Activated CD8-positive, alpha-beta memory T cell treated with anti-CD3 and anti-CD28 coated beads, Interleukin-2, amount 50 U/mL, for 4 hours (primary cell): ENCODE results near the gene HLA-G.
A peak's percentile ranks its signal among the peaks of the same experiment; 100 is the strongest.
"Not testable (repeated sequence)": the region's sequence is repeated elsewhere in the genome, so short reads cannot be mapped to it uniquely, and the experiment has no call there.

Experiments
- DNase-seq: peaks from one replicate; pipeline ENCODE4 v3.0.0-alpha.2; 2020

Gene HLA-G

DNA sequence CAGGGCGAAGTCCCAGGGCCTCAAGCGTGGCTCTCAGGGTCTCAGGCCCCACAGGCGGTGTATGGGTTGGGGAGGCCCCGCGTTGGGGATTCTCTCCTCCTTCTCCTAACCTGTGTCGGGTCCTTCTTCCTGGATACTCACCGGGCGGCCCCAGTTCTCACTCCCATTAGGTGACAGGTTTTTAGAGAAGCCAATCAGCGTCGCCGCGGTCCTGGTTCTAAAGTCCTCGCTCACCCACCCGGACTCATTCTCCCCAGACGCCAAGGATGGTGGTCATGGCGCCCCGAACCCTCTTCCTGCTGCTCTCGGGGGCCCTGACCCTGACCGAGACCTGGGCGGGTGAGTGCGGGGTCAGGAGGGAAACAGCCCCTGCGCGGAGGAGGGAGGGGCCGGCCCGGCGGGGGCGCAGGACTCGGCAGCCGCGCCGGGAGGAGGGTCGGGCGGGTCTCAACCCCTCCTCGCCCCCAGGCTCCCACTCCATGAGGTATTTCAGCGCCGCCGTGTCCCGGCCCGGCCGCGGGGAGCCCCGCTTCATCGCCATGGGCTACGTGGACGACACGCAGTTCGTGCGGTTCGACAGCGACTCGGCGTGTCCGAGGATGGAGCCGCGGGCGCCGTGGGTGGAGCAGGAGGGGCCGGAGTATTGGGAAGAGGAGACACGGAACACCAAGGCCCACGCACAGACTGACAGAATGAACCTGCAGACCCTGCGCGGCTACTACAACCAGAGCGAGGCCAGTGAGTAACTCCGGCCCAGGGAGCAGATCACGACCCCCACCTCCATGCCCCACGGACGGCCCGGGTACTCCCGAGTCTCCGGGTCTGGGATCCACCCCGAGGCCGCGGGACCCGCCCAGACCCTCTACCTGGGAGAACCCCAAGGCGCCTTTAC, at the start of gene HLA-G:
Gene HLA-G (plus strand): TSS at position 247 of the 892 bp plus-strand sequence. CDS start 20 bp downstream, at position 267.
- no peak for DNase-seq

DNA sequence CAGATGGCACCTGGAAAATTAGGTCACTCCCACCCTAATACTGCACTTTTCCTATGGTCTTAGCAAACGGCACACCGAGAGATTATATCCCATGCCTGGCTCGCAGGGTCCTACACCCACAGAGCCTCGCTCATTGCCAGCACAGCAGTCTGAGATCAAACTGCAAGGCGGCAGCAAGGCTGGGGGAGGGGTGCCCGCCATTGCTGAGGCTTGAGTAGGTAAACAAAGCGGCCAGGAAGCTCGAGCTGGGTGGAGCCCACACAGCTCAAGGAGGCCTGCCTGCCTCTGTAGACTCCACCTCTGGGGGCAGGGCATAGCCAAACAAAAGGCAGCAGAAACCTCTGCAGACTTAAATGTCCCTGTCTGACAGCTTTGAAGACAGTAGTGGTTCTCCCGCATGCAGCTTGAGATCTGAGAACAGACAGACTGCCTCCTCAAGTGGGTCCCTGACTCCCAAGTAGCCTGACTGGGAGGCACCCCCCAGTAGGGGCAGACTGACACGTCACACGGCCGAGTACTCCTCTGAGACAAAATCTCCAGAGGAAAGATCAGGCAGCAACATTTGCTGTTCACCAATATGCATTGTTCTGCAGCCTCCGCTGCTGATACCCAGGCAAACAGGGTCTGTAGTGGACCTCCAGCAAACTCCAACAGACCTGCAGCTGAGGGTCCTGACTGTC, 47.5 kb upstream of the HLA-G start:
- DNase-seq, result not testable (repeated sequence)

DNA sequence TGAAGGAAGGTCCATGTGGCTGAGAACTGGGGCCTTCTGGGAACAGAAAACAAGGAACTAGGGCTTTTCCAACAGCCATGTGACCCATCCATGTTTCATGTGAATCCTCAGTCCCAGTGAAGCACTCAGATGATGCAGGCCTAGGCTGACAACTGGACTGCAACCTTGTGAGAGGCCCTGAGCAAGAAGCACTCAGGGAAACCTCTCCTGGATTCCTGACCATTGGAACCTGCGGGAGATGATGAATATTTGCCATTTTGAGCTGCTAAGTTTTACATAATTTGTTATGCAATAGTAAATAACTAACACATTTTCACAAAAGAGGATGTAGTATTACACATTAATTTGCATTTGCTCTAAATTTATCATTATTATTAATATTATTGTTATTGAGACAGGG, 38.4 kb upstream of the HLA-G start:
- no peak for DNase-seq

DNA sequence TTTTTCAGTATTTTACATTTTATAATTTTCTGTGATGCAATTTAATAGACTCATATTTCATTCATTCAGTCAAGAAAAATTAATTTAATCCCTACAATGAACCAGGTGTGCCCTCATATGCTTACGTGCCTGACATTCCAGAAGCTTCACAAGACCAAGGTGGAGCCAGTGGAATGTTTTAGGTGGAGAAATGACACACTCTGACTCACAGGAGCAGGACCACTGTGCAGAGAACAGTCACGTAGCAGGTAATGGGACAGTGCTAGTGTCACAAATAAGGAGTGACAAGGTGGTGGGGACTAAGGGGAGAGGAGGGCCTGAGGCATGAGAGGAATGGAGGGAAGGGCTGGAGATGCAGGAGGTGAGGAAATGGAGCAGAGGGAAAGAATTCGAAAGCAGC, 37.0 kb upstream of the HLA-G start:
- DNase-seq, result no peak

DNA sequence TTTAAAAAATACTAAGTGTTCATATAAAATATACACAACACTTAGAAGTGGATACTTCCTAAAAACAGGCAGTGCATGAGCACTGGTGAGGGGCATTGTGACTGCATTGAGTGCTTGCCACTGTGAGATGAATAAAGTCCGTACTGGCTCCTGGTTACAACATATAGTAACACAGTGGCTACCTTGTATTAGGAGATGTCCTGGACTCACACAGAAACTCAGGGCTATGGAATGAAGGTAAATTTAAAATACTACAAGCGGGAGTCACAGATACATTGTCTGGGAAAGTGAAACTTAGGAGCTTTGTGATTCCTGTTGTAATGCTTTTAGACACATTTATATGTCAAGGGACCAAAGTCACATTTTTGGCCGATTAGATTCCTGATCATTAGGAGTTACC, 36.5 kb upstream of the HLA-G start:
- no peak for DNase-seq

DNA sequence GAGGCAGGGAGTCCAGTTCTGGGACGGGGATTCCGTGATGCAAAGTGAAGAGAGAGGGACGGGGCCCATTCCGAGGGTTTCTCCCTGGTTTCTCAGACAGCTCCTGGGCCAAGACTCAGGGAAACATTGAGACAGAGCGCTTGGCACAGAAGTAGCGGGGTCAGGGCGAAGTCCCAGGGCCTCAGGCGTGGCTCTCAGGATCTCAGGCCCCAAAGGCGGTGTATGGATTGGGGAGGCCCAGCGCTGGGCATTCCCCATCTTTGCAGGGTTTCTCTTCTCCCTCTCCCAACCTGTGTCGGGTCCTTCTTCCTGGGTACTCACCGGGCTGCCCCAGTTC, 35.9 kb upstream of the HLA-G start:
- no peak for DNase-seq

DNA sequence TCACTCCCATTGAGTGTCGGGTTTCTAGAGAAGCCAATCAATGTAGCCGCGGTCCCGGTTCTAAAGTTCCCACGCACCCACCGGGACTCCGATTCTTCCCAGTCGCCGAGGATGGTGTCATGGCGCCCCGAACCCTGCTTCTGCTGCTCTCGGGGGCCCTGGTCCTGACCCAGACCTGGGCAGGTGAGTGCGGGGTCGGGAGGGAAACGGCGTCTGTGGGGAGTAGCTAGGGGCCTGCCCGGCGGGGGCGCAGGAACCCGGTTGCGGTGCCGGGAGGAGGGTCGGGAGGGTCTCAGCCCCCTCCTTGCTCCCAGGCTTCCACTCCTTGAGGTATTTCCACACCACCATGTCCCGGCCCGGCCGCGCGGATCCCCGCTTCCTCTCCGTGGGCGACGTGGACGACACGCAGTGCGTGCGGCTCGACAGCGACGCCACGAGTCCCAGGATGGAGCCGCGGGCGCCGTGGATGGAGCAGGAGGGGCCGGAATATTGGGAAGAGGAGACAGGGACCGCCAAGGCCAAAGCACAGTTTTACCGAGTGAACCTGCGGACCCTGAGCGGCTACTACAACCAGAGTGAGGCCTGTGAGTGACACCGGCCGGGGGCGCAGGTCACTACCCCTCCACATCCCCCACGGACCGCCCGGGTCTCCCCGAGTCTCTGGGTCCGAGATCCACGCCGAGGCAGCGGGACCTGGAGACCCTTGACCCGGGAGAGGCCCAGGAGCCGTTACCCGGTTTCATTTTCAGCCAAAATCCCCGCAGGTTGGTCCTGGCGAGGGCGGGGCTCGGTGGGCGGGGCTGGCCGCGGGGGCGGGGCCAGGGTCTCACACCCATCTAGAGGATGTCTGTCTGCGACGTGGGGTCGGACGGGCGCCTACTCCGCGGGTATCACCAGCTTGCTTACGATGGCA, 35.2 kb upstream of the HLA-G start:
- peak; percentile 83 for DNase-seq

DNA sequence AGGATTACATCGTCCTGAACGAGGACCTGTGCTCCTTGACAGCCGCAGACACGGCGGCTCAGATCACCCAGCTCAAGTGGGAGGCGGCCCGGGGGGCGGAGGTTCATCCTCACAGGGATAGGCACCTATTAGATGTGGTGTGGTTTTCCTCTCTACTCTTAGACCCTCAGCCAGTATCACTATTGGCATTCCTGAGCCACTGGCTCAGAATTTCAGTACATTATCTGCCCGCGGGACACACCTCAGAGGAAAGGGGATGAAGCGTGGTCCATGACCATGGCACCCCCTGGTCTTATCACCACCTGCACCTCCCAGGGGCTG, 34.6 kb upstream of the HLA-G start:
- DNase-seq, result no peak

DNA sequence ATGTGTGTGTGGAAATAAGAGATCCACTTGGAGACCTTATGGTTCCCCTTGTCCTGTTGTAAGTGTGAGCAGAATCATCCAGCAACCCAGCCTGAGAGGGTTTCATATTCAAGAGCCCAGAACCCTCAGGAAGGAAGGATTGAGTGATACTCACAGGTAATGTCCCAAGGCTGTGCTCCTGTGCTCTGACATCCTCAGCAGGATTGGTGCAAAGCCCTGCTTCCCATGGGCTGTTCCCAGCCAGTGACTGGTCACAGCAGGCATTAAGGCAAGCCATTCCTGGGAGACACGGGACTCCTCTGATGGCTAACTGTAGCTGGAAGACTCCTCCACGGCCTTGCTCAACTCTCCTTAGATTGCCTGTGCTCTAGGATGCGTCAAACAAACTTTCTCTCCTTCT, 33.8 kb upstream of the HLA-G start:
- no peak for DNase-seq

DNA sequence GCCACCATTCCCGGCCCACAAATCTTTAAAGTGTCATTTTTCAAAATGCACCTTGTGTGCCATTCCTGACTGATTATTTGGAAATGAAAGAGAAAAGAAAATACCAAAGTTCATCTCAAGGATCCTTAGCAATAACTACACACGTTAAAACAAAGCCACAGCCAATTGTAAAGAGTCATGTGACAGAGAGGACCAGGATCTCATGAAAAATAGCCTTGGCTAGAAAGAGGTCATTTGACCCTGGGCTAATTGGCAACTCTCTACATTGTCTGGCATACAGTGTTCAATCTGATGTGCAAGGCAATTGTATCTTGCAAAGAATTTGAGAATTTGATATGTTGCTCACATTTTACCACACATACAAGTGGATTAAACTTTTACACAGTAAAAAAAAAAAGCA, 31.6 kb upstream of the HLA-G start:
- DNase-seq, result no peak

DNA sequence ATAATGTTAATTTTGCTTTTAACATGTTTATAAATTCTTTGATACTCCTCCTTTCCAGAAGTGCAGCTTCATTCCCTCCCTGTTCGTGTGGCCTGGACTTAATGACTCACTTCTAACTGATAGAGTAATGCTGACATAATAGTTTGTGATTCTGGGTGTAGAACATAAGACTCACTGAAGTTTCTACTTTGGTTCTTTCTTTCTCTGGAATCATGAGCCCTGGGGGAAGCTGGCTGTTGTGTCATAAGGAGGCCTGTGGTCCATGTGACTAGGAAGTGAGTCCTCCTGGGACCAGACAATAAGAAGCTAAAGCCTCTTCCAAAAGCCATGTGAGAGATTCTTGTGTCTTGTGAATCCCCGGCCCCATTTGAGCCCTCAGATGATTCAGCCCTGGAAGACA, 30.5 kb upstream of the HLA-G start:
- DNase-seq, result no peak

DNA sequence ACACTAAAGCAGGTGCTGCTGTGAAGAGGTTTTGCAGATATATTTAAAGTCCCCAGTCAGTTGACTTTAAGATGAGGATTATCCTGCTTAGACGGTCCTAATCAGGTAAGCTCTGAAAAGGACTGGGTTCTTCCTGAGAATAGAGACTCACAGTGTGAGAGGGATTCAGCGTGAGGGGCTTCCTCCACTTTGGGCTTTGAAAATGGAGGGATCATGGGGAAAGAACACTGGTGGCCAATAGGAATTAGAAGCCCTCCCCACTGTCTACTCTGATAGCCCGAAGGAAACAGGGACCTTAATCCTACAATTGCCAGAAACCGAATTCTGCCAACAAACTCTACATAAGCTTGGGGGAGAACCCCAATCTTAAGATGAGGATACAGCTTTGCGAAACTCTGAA, 29.7 kb upstream of the HLA-G start:
- no peak for DNase-seq

DNA sequence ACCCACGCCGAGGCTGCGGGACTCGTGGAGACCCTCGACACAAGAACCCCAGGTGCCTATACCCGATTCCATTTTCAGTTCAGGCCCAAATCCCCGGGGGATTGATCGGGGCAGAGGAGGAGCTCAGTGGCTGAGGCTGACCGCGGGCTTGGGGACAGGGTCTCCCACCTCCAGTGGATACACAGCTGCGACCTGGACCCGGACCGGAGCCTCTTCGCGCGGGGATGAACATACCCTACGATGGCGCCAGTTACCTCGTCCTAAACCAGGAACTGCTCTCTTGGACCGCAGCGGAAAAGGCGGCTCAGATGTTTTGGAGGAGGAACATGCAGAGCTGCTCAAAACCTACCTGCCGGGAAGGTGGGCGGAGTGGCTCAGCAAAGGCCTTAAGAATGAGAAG, 27.4 kb upstream of the HLA-G start:
- DNase-seq, result no peak

DNA sequence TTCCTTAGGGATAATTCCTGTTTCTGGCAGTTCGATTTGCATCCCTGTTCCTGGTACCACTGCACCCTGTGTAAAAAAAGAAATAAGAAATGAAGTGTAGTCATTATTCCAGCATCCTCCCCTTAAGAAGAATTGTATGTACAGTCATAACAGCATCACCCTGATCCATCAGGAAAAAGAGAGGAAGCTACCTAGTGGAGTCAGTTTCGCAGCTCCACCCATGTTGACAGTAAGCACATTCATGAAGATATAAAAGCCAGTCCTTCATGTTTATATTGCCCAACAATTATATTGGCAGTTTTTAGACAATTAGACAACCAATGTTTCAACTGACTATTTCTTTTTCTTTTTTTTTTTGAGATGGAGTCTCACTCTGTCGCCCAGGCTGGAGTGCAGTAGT, 21.2 kb upstream of the HLA-G start:
- no peak for DNase-seq

DNA sequence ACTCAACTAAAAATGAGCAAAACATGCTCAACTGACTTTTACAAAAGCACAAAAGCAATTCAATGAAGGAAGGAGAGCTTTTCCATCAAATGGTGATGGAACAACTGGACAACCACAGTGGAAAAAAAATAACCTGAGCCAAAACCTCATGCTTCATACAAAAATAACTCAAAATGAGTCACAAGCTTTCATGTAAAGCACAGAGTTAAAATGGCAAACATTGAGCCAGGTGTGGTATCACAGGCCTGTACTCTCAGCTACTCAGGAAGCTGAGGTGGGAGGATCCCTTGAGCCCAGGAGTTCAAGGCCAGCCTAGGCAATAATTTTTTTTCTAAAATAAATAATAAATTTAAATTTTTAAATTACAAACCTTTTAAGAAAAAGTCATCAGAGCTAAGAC, 18.4 kb upstream of the HLA-G start:
- no peak for DNase-seq

DNA sequence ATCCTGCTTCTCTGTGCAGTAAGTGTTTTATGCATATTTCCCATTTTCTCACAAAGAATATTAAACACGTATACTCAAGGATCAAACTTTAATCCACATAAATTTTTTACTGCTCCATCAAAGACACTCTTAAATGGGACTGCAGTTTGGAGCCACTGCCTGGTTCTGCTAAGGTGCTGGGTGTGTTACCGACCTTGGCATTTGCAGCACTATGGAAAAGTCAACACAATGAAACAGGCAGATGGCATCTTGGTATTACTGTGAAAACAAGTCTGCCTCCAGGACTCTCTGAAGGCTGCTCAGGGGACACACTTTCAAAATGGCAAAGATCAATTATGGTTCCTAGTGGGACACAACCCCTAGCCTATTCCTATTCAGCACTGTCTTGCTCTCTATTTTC, 17.3 kb upstream of the HLA-G start:
- DNase-seq, result no peak

DNA sequence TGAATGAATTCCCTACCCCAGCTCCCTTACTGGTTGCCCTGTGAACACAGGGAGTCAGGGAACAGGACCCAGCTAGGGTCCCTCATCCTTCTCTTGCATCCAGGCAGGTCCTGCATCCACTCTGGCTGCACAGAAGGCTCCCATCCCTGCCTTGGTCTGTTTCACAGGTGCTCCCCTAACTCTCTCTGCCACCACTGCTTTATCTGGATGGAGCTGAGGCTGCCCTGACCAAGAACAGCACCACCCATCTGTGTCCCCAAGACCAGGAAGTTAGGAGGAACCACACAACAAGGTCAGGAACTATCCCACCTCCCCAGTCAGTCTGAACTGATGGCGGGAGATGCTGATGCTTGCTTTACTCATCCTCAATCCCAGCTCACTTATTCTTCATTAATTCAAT, 16.2 kb upstream of the HLA-G start:
- DNase-seq, result no peak

DNA sequence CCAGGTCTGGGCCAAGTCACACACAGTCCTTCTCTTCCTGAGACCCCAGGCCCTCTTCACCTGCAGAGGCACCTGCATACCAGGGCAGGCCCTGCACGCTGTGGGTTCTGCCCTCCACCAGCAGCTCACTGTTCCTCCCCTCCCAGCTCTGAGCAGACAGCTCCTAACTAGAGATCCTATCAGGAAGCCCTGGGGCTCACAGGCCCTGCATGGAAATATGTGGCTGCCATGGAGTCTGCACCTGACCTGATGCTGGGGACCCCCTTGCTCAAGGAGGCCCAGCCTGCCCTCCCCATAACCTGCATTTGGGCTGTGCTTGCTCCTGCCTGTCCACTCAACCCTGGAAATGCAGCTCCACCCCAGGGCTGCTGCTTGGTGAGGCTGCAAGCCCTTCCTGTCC, 14.6 kb upstream of the HLA-G start:
- no peak for DNase-seq

DNA sequence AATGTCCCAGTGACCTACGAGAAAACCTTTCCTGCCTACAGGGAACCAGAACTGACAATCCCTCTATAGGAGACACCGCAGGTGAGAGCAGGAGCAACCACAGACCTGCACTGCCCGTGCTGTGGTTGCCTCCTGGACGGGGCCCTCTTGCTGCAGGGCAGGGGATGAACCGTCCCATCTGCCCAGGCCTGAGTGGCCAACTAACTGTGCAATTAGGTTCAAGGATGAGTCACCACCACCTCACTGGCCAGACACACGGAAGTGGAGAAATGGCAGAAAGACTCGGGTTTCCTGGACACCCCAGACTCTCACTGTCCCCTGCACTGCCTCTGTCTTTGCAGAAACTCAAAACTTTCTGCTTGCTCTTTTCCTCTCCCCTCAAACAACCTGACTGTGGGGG, 13.8 kb upstream of the HLA-G start:
- DNase-seq, result no peak

DNA sequence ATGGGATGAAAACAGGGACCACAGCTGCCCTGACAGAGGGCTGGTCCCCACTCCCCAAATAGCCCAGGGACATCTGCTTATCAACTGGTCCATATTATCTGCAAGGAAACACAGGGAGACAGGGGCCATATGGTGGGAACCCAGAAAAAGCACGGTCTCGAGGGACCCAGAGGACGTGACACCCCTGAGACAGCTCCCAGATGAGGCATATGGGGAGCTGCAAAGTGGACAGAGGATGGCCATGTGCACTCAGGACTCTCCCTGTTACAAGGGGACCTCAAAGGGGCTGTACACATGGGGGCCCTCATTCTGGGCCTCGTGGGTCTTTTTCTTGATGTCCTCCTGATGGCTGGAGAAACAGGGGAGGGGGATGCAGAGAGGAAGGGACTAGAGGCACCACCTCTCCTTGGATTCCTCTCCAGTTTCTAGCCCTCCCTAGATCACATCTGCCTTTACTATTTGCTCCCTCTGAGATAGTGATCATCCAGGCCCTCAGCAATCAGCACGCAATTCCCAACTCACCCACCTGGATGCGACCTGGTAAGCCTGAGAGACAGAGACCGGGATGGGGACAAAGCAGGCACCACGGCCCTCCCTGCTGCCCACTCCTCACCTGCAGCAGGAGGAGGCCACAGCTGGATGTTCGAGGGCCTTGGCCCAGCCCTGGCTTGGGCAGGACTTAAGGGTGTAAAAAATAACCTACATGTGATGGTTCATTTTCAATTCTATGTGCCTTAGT, 13.1 kb upstream of the HLA-G start:
- DNase-seq, result no peak

DNA sequence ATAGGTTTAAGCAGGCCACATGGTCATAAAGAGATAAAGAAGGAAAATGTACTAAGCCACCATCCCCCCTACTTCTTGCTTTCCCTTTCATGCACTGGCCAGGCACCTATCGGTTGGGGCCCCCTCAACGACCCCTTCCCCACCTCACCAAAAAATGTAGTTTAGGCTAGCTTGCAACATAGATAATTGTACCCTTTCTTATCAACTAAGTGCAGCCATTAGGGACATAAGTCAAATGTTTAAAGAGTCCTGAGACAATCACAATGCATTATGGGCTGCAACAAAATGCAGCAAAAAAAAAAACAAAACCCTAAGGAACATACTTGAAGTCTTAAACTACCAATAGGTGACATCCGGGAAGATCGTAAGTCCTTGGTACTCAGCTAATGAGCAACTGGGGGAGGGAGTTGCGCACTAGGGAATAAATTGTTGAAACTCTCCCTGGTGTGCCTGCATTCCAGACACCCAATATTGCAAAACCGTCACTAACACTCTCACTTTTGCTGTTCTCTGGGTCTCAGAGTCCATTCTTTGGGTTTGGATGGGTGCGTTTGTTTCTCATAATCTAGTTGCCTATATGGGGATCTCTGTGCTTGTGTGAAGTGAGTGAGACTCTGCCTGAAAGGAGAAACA, 12.4 kb upstream of the HLA-G start:
- no peak for DNase-seq

DNA sequence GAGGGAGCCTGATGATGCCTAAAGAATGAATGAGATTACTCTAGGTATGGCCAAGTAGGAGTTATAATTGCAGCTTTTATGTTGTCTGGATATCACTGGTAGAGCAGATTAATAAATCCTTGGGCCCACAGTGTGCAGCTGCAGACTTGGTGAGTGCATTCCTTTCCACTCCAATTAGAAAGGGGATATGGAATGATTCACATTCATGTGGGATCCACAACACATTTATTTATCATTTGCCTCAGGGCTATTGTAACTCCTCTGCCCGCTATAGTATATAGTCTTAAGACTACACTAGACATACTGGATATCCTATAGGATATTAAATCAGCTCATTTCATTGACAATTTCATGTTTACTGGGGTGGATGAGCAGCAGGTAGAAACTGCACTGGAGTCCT, 11.6 kb upstream of the HLA-G start:
- no peak for DNase-seq

DNA sequence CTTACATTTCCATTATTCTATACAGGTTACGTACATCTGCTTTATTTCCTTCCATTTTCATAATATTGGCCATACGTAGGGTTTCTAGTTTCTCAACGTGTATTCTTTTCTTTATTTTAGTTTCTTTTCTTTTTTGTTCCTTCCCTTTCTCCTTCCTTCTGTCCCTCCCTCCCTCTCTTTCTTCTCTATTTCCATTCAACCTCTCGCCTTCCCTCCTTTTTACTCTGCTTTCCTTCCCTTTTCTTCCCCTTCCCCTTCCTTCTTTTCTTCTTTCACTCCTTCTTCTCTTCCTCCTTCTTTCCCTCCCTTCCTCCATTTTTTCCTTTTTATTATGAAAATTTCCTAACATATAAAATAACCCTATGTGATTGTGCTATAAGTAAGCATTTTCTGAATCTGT, 8.7 kb upstream of the HLA-G start:
- no peak for DNase-seq
